D721Med (cell line): ENCODE measurements around the gene SNRPA.

Source experiments
- DNase-seq: peaks from one replicate; pipeline ENCODE4 v3.0.0; 2011; ENCODE audit warnings: low spot score; ENCODE audit not compliant: insufficient read length
- FAIRE-seq: peaks from 2 replicates; lab custom pipeline; 2011; peaks lifted over from hg19 to GRCh38; lab: Jason Lieb, UNC
- TF ChIP-seq, protein P1 (sequence below): IDR thresholded peaks from 2 replicates; pipeline ENCODE4 v1.5.1; 2012; ENCODE audit warnings: mild to moderate bottlenecking, control low read depth; ENCODE audit not compliant: insufficient read depth; ENCODE audit errors: missing control alignments

Gene SNRPA

DNA sequence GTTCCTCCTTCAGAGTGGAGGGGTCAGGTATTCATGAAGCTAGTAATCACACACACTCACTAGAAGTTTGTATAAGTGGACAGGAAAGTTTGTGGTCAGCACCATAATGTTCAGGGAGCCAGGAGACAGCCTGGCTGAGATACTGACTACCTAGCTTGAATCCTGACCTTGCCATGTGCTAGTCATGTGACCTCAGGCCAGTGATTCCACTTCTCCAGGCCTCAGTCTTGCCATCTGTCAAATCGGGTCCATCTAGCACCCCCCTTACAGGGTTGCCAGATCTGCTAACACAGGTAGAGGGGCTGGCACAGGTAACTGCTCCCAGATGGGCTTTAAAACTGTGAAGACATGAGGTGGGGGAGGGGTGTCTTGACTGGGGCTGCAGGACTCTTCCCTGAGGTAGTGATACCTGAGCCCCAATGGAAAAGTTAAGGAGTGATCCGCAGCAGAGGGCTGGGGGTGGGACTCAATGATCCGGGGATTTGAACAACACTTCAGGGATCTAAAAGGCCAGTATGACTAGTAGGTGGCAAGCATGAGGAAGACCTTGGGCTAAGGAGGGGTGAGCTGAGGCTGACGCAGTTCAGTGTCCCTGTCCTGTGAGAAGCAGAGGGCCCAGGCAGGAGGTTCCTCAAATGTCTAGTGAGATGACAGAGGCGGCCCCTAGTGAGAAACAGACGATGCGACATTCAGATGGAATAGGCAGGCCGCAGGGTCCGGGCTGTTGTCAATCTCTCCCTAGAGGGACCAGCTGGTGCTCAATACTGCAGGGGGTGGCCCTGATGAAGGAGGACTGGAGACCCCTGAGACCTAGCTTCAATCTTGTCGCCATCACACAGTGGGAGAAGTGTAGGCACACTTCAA lies 9.2 kb upstream of the SNRPA start:
- FAIRE-seq: no peak

DNA sequence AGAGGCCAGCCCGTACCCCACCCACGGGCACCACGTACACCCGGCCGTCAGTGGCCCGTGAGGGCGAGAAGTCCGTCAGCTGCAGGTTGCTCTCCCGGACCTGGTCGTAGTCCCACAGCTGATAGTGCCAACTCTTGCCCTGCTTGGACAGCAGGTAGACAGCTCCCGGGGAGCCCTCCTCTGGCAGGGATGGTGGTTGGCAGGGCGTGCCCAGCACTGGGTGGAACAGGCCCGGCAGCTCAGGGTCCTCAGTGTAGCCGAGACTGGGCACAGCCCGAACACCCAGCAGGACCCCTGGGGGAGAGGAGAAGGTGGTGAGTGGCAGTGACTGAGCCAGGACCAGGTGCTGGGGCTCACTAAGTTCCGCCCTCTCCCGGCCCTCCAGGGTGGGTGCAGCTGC lies 8.5 kb upstream of the SNRPA start:
- TF ChIP-seq, protein P1, sequence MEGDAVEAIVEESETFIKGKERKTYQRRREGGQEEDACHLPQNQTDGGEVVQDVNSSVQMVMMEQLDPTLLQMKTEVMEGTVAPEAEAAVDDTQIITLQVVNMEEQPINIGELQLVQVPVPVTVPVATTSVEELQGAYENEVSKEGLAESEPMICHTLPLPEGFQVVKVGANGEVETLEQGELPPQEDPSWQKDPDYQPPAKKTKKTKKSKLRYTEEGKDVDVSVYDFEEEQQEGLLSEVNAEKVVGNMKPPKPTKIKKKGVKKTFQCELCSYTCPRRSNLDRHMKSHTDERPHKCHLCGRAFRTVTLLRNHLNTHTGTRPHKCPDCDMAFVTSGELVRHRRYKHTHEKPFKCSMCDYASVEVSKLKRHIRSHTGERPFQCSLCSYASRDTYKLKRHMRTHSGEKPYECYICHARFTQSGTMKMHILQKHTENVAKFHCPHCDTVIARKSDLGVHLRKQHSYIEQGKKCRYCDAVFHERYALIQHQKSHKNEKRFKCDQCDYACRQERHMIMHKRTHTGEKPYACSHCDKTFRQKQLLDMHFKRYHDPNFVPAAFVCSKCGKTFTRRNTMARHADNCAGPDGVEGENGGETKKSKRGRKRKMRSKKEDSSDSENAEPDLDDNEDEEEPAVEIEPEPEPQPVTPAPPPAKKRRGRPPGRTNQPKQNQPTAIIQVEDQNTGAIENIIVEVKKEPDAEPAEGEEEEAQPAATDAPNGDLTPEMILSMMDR: no peak
- DNase-seq (no peak), FAIRE-seq (no peak)

More for the DNA sequence above, 9.2 kb upstream of the SNRPA start:
- DNase-seq: no peak
- TF ChIP-seq, protein P1: peak; percentile 4

DNA sequence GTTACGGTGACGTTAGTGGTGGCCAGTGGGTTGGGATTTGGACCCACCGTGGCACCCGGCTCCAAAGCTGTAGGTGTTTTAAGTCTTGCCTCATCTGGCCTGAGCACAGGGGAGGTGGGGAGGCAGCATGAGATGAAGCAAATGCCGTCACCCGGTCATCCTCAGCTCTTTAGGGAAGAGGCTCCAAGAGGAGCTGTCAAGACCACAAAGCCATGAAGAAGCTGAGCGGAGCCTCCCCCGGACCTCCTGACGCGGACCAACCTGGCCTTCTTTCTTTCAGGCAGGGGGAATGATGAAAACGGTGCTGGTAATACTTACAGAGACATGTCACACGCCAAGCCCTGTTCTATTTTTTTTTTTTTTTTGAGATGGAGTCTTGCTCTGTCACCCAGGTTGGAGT lies 8.1 kb upstream of the SNRPA start:
- FAIRE-seq: no peak
- TF ChIP-seq, protein P1: no peak
- no peak for DNase-seq

DNA sequence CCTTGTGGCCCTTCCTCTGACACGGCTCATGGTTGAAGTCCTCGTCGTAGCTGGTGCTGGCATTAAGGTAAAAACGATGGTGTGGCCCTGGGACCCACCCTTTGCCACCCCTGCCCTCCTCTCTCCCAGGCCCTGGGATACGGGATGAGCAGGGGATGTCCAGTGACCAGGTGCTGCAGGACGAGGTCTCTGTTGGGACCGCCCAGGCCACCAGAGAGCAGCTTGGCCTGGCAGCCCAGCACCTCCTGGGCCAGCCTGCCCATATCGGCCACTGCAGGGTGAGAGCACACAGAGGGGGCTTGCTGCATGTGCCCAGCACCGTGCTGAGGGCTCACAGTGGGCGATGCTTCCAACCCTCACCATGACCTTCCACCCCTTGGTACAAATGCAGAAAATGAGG lies 7.1 kb upstream of the SNRPA start:
- TF ChIP-seq, protein P1: no peak
- DNase-seq: no peak
- FAIRE-seq: no peak

DNA sequence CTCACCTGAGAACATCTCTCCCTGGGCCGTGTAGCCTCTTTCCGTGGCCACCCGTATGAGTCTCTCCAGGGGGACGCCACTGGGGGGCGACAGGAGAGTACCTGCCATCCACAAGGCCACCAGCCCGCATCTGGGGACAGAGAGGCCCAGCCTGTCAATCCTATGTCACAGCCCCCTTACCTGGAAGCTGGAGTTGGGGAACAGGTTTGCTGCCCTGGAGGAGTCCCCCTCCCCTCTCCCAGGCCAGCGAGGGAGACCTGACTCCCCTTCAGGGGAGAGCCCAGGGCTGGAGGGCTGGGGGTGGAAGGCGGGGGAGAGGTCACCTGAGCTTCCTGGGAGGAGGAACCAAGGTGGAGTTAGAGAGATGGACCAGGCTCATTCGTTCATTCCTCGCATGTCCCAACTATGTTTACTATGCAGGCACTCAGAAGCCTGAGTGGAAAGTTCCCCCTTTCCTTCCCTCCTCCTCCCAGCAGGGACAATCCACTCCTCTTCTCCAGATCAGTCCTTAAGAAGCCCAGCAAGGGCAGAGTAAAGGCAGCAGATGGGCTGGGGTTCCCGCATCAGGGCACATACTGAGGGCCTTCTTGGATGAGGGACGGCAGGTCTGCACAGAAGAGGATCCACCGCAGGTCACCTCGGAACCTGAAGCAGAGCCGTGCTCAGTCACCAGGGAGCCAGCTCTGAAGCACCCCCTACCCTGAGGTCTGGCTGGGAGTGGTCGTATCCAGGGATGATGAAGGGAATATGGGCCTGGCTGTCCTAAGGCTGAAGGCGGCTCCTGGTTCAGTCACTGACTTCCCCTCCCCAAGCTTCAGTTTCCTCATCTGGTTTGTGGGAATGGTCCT lies 6.2 kb upstream of the SNRPA start:
- FAIRE-seq: no peak
- no peak for DNase-seq
- TF ChIP-seq, protein P1: peak; percentile 20

DNA sequence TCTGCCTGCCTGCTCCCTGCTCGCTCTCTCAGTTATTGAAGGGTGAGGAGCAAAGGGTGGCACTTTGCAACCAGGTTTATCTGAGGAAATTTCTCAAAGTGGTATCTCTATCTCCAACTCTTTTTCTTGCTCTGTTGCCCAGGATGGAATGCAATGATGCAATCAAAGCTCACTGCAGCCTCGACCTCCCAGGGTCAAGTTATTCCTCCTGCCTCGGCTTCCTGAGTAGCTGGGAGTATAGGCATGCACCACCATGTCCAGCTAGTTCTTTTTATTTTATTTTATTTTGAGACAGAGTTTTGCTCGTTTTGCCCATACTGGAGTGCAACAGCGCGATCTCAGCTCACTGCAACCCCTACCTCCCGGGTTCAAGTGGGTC lies 5.6 kb upstream of the SNRPA start:
- DNase-seq (no peak), FAIRE-seq (no peak)
- TF ChIP-seq, protein P1: no peak
